Gastrocnemius medialis (tissue), 4 donors: ENCODE data around the gene CCDC92B.

Experiments used
- CTCF ChIP-seq, 5 experiments: fragments of 450-650 bp in 3 of 5; fragments of 200-600 bp in 2 of 5; sonication (generic) in 2 of 5; IDR thresholded peaks in 4 of 5; conservative IDR thresholded peaks in 1 of 5; 1 replicate in 4 of 5; 2 replicates in 1 of 5; pipeline ENCODE4 v1.5.1; 2016 to 2019; ENCODE audit warnings: antibody characterized with exemption in 5 of 5, mild to moderate bottlenecking in 3 of 5, moderate library complexity in 3 of 5
- POLR2A ChIP-seq, 2 donors: fragments of 450-650 bp; IDR thresholded peaks; one replicate each; pipeline ENCODE4 v1.6.1; 2017; ENCODE audit warnings: antibody characterized with exemption in 2 of 2, mild to moderate bottlenecking in 2 of 2, moderate library complexity in 2 of 2

- TF ChIP-seq CTCF (IDR thresholded peaks at IDR 0.05 in 4 of 5, conservative IDR thresholded peaks at IDR 0.05 in 1 of 5), result no peak
- no peak for TF ChIP-seq POLR2A (IDR thresholded peaks at IDR 0.05)
Observed at GRCh38 chr17:2721603-2722002, 27.8 kb downstream of the CCDC92B start.
